Measurements from ENCODE around the gene CST9.

The CST9 gene

GRCh38 chr20:23595941-23596340, 9.8 kb downstream of the CST9 start:
- in situ Hi-C loops (cut with MboI; ENCODE audit: low sequenced_read_pairs, unreplicated experiment) = no loop called here
- no peak for DNase-seq (ENCODE audit: low spot score)
- TF ChIP-seq CTCF (IDR thresholded peaks at IDR 0.05; ENCODE audit: borderline replicate concordance, control extremely low read depth, extremely low read depth, insufficient read depth, missing control alignments) = no peak

GRCh38 chr20:23588434-23589403, 17.0 kb downstream of the CST9 start:
- TF ChIP-seq CTCF (IDR thresholded peaks at IDR 0.05; ENCODE audit: borderline replicate concordance, control extremely low read depth, extremely low read depth, insufficient read depth, missing control alignments) = no peak
- no peak for DNase-seq (ENCODE audit: low spot score)
- in situ Hi-C loops (cut with MboI; ENCODE audit: low sequenced_read_pairs, unreplicated experiment) = no loop called here

GRCh38 chr20:23587631-23588030, 18.1 kb downstream of the CST9 start:
- in situ Hi-C loops (cut with MboI; ENCODE audit: low sequenced_read_pairs, unreplicated experiment) = no loop called here
- DNase-seq (ENCODE audit: low spot score) = no peak
- no peak for TF ChIP-seq CTCF (IDR thresholded peaks at IDR 0.05; ENCODE audit: borderline replicate concordance, control extremely low read depth, extremely low read depth, insufficient read depth, missing control alignments)

- DNase-seq (ENCODE audit: low spot score) = no peak
- in situ Hi-C loops (cut with MboI; ENCODE audit: low sequenced_read_pairs, unreplicated experiment) = no loop called here
- no peak for TF ChIP-seq CTCF (IDR thresholded peaks at IDR 0.05; ENCODE audit: borderline replicate concordance, control extremely low read depth, extremely low read depth, insufficient read depth, missing control alignments)
These were observed 18.8 kb downstream of the CST9 start for GRCh38 chr20:23586735-23587525.

GRCh38 chr20:23585808-23586734, 19.6 kb downstream of the CST9 start:
- in situ Hi-C loops (cut with MboI; ENCODE audit: low sequenced_read_pairs, unreplicated experiment) = no loop called here
- DNase-seq (ENCODE audit: low spot score) = no peak
- TF ChIP-seq CTCF (IDR thresholded peaks at IDR 0.05; ENCODE audit: borderline replicate concordance, control extremely low read depth, extremely low read depth, insufficient read depth, missing control alignments) = no peak

- no peak for DNase-seq (ENCODE audit: low spot score)
These were observed 20.3 kb downstream of the CST9 start for GRCh38 chr20:23585449-23585807.

More at GRCh38 chr20:23585449-23585807, 20.3 kb downstream of the CST9 start:
- no peak for TF ChIP-seq CTCF (IDR thresholded peaks at IDR 0.05; ENCODE audit: borderline replicate concordance, control extremely low read depth, extremely low read depth, insufficient read depth, missing control alignments)
- in situ Hi-C loops (cut with MboI; ENCODE audit: low sequenced_read_pairs, unreplicated experiment) = no loop called here
